Measurements from ENCODE around the gene DSCAML1.

DSCAML1 gene

DNA sequence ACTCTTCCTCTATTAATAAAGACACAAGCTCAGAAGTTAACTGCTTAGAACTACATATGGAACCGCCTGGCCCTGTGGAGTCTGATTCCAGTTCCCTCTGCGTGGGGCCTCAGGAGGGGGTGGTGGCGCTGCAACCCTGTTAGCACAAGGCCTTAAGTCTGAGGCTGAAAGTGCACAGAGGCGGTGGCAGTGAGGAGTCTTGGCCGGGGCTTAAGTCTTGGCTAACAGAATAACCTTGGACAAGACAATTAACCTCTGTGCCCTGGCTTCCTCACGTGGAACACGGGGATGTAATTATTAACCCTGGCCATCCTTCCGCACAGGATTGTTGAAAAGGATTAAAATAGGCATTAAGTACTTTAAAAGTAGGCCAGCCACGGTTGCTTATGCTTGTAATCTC, 277.8 kb downstream of the DSCAML1 start:
- in situ Hi-C loops (cut with HindIII; ENCODE audit: low pct_ligation_motif_present, low sequenced_read_pairs): no loop called here
- Histone ChIP-seq H3K4me3 (ENCODE audit: low read depth, low read length) (no peak overlapping the region), H3K36me3 (replicated peaks) (no peaks in the 10 kb centered on the region), H3K27me3 (replicated peaks) (no peaks in the 10 kb centered on the region), H3K27ac (no peak overlapping the region)
- no peak for DNase-seq
- TF ChIP-seq, protein P1, sequence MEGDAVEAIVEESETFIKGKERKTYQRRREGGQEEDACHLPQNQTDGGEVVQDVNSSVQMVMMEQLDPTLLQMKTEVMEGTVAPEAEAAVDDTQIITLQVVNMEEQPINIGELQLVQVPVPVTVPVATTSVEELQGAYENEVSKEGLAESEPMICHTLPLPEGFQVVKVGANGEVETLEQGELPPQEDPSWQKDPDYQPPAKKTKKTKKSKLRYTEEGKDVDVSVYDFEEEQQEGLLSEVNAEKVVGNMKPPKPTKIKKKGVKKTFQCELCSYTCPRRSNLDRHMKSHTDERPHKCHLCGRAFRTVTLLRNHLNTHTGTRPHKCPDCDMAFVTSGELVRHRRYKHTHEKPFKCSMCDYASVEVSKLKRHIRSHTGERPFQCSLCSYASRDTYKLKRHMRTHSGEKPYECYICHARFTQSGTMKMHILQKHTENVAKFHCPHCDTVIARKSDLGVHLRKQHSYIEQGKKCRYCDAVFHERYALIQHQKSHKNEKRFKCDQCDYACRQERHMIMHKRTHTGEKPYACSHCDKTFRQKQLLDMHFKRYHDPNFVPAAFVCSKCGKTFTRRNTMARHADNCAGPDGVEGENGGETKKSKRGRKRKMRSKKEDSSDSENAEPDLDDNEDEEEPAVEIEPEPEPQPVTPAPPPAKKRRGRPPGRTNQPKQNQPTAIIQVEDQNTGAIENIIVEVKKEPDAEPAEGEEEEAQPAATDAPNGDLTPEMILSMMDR (IDR thresholded peaks at IDR 0.05; ENCODE audit: low read depth, low read length, missing control alignments): no peak

GRCh38 chr11:117518455-117518854, 278.6 kb downstream of the DSCAML1 start:
- in situ Hi-C loops (cut with HindIII; ENCODE audit: low pct_ligation_motif_present, low sequenced_read_pairs): no loop called here
- TF ChIP-seq, protein P1 (IDR thresholded peaks at IDR 0.05; ENCODE audit: low read depth, low read length, missing control alignments): no peak
- Histone ChIP-seq H3K27me3 (replicated peaks) (no peaks in the 10 kb centered on the region), H3K36me3 (replicated peaks) (no peaks in the 10 kb centered on the region), H3K27ac (no peak overlapping the region), H3K4me3 (ENCODE audit: low read depth, low read length) (no peak overlapping the region)
- DNase-seq: no peak

- H3K4me3 ChIP-seq (ENCODE audit: low read depth, low read length): no peak overlapping the region
- TF ChIP-seq, protein P1 (IDR thresholded peaks at IDR 0.05; ENCODE audit: low read depth, low read length, missing control alignments): no peak
- in situ Hi-C loops (cut with HindIII; ENCODE audit: low pct_ligation_motif_present, low sequenced_read_pairs): no loop called here
- H3K36me3 ChIP-seq (replicated peaks): no peaks in the 10 kb centered on the region
- no peak overlapping the region for H3K27ac ChIP-seq
- H3K27me3 ChIP-seq (replicated peaks): peaks cover 2% of the 10 kb centered on the region
- no peak for DNase-seq
Measured at GRCh38 chr11:117517097-117517496, 279.9 kb downstream of the DSCAML1 start.

DNA sequence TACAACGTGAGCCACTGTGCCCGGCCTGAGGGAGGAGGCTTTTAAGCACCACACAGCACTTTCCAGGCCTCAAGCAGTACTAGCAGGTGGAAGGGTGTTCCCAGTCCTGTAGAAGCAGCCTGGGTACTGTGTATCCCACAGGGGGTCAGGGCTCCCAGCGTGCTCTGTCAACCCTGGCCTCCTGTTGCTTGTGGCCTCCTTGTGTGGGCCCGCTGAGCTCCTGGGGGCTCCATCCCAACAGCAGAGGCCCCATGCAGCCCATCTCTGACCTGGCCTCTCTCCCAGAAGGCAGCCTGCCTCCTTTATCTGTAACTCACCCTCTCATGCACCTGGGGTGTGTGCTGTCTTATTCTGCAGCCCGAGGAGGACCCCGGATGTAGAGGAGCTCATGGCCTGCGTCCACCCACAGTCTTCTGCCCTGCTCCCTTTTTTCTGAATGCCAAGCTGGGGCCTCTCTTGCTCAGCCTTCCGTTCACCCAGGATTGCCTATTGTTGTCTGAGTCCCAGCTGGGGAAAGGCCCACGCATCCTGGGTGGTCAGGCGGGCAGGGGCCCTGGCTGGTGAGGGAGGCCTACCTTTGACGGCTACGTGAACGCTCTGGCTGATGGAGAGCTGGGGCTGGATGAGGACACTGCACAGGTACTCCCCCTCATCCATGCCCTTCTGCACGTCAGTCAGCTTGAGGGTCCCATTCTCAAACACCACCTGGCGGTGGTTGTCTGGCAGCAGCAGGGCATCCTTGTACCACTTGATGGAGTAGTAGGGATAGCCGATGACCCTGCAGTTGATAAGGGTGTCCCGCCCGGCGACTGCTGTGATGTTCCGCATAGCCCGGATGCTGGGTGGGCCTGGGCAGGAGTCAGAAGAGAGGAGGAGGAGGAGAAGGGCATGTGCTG, 280.9 kb downstream of the DSCAML1 start:
- TF ChIP-seq, protein P1 (IDR thresholded peaks at IDR 0.05; ENCODE audit: low read depth, low read length, missing control alignments): no peak
- Histone ChIP-seq H3K4me3 (ENCODE audit: low read depth, low read length) (no peak overlapping the region), H3K27ac (no peak overlapping the region), H3K36me3 (replicated peaks) (no peaks in the 10 kb centered on the region), H3K27me3 (replicated peaks) (peaks cover 9% of the 10 kb centered on the region)
- in situ Hi-C loops (cut with HindIII; ENCODE audit: low pct_ligation_motif_present, low sequenced_read_pairs): no loop called here
- DNase-seq: no peak

- in situ Hi-C loops (cut with HindIII; ENCODE audit: low pct_ligation_motif_present, low sequenced_read_pairs): no loop called here
- Histone ChIP-seq H3K4me3 (ENCODE audit: low read depth, low read length) (no peak overlapping the region), H3K36me3 (replicated peaks) (no peaks in the 10 kb centered on the region), H3K27ac (no peak overlapping the region), H3K27me3 (replicated peaks) (peaks cover 12% of the 10 kb centered on the region)
- TF ChIP-seq, protein P1 (IDR thresholded peaks at IDR 0.05; ENCODE audit: low read depth, low read length, missing control alignments): no peak
- DNase-seq: no peak
Measured at GRCh38 chr11:117514256-117514655, 282.8 kb downstream of the DSCAML1 start.

Measured in brain microvascular endothelial cell (primary cell).